ENCODE measurements around the gene CEACAM16.
"Not testable (repeated sequence)": the region's sequence is repeated elsewhere in the genome, so short reads cannot be mapped to it uniquely, and the experiment has no call there.

The CEACAM16 gene

DNA sequence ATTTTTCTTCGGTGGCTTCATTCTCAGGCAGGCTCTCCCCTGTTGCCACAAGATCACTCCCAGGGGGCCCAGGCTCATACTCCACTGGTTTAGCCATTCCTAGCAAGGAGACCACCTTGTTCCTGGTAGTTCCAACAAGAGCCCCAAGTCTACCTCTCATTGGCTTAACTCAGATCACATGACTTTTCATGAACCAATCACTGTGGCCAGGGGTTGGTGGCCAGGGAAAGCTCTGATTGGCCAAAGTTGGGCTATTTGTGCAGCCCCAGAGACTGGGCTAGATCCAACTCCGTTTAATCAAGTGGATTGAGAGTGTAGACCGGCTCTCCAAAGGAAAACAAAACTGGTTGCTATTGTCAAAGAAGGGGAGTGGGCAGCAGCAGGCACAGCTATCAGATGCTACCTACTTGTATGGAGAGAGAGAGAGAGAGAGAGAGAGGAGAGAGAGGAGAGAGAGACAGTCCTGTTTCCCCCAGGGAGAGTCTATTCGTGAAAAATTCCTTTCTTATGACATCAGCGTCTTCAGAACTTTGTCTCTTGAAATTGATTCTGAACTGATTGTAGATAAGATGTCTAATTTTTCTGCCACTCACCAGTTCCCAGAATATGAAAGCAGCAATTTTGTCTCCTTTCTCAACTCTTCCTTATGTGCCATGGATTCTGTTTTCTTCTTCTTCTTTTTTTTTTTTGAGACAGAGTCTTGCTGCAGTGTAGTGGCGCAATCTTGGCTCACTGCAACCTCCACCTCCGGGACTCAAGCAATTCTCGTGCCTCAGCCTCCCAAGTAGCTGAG, 21.7 kb upstream of the CEACAM16 start:
- DNase-seq (ENCODE audit: low read depth), result no peak

DNA sequence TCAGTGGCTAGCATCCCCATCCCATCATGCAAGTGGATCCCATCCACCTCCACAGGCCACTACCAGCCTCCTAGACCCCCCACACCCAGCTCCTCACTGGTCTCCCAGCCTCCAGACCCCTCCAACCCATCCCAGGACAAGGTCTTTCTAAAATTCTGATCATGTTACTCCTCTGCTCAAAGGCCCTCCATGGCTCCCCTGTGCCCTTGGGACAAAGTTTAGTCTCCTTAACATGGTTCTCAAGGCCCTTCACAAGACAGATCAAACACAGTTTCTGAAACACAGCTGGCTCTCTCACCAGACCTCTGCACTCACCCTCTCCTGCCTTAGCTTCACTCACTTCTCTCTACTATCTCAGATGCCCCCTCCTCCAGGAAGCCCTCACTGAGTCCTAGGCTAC, 18.4 kb upstream of the CEACAM16 start:
- DNase-seq (ENCODE audit: low read depth), result no peak

DNA sequence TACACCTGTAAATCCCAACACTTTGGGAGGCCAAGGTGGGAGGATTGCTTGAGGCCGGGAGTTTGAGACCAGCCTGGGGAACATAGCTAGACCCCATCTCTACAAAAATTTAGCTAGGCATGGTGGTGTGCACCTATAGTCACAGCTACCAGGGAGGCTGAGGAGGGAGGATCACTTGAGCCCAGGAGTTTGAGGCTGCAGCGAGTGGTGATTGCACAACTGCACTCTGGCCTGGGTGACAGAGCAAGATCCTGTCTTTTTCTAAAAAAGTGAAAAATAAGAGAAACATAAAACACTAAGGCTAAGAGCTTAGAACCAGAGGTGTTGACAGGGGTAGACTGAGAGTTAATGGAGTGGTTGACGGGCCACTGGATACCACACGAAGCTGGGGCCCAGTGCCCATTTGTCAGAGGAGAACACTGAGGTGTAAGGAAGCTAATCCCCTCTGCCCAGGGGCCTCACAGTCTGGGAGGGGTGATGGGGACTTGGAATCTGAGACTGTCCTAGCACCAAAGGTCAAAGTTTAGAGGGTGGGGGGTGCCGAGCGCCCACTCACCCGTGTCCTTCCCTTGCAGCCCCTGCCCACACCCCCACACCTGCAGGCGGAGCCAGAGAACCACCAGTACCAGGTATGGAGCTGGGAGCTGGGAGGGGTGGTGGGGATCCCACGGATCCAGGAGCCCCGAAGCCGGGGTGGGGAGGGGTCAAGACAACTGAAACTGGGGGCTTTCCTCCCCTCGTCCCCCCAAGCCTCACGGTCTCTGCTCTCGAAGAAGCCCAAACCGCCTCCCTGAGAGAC, 16.8 kb upstream of the CEACAM16 start:
- no peak for DNase-seq (ENCODE audit: low read depth)

DNA sequence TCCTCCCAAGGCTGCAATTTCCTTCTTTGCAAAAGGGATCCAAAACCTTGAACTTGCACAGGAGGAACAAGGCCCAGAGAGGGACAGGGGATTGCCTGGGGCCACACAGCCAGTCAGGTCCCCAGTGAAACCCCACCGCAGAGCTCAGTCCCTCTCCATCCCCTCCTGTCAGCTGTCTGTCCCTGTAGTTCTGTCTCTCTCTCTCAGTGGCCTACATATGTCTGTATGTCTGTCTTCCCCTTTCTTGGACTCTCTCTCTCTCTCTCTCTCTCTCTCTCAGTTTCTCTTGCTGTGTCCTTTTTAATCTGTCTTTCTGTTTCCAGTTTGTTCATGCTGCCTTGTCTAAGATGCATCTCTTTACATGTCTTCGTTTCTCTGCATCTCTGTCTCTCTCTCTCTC, 16.1 kb upstream of the CEACAM16 start:
- DNase-seq (ENCODE audit: low read depth), result no peak

- DNase-seq (ENCODE audit: low read depth), result no peak
Measured at GRCh38 chr19:44683434-44684210, 15.3 kb upstream of the CEACAM16 start.

GRCh38 chr19:44684396-44684795, 14.6 kb upstream of the CEACAM16 start:
- DNase-seq (ENCODE audit: low read depth), result not testable (repeated sequence)

DNA sequence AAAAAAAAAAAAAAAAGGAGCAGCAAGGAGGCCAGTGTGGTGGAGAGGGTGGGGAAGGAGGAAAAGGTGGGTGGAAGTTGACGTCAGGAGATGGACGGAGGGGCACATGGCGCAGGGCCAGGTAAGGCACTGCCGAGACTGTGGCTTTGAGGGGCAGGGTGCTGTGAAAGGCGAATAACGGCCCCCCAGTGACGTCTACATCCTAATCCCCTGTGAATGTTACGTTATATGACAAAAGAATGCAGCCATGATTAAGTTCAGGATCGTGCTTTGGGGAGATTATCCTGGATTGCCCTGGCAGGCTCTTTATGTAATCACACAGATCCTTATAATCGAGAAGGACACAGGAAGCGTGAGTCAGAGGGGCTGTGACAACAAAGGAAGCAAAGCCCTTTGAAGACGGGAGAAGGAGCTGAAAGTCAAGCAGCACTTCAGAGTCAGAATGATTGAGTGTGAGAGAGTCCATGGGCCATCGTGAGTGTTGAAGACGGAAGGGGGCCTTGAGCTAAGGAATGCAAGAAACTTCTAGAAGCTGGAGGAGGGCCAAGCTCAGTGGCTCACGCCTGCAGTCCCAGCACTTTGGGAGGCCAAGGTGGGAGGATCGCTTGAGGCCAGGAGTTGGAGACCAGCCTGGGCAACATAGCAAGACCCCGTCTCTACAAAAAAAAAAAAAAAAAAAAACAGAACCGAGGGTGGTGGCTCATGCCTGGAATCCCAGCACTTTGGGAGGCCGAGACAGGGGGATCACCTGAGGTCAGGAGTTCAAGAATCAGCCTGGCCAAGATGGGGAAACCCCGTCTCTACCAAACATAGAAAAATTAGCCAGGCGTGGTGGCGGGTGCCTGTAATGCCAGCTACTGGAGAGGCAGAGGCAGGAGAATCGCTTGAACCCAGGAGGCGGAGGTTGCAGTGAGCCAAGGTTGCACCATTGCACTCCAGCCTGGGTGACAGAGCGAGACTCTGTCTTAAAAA, 13.8 kb upstream of the CEACAM16 start:
- DNase-seq (ENCODE audit: low read depth), result no peak

- DNase-seq (ENCODE audit: low read depth), result no peak
Measured at GRCh38 chr19:44685877-44686276, 13.1 kb upstream of the CEACAM16 start.

- no peak for DNase-seq (ENCODE audit: low read depth)
Measured at GRCh38 chr19:44686896-44687295, 12.1 kb upstream of the CEACAM16 start.

- no peak for DNase-seq (ENCODE audit: low read depth)
Measured at GRCh38 chr19:44687888-44688287, 11.1 kb upstream of the CEACAM16 start.

GRCh38 chr19:44689290-44690130, 9.4 kb upstream of the CEACAM16 start:
- peak; percentile 84 for DNase-seq (ENCODE audit: low read depth)

DNA sequence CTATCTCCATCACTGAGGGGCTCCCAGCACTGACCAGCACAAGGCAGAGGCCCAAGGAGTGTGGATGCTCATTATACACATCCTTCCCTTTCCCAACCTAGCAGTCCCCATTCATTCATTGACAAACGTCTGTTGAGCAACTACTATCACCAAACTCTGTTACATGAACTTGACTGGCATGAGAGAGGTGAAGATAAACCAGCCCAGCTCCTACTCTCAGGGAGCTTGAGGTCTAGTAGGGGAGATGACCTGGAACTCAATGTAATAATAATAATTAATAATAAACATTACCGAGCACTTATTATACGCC, 8.9 kb upstream of the CEACAM16 start:
- DNase-seq (ENCODE audit: low read depth), result no peak

- no peak for DNase-seq (ENCODE audit: low read depth)
Measured at GRCh38 chr19:44692379-44692721, 6.6 kb upstream of the CEACAM16 start.

- DNase-seq (ENCODE audit: low read depth), result no peak
Measured at GRCh38 chr19:44694184-44694579, 4.8 kb upstream of the CEACAM16 start.

DNA sequence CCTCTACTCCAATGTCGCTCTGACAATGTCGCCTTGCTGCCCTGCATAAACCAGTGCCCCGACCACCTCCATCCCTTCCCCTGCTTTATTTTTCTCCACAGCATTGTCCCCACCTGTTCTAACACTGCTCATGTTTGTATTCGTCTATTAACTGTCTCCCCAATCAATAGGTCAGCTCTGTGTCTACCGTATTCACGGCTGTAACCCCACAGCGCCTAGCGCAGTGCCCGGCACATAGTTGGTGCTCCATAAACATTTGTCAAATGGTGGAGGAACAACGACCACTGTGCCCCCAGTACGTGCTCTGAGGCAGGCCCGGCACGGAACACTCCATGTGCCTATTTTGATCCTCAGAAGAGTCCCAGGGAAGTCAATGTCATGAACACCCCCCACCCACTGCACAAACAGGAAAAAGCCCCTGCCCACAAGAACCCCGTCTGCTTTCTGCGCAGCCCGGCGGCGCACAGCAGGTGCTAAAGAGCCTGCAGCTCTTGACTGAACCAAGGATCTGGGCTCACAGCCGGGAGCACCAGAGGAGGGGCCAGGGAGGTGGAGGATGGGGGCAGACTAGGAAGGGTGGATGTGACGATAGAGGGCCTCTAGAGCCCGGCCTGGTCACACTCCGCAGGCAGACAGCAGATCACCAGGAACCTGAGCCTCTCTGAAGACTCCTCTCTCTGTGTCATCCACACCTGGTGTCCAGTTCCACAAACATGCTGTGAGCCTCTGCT, 1.8 kb upstream of the CEACAM16 start:
- no peak for DNase-seq (ENCODE audit: low read depth)

- DNase-seq (ENCODE audit: low read depth), result no peak
Measured at GRCh38 chr19:44697670-44698034, 1.3 kb upstream of the CEACAM16 start.

- DNase-seq (ENCODE audit: low read depth), result no peak
Measured at GRCh38 chr19:44700547-44700946, 1.6 kb downstream of the CEACAM16 start.

GRCh38 chr19:44701228-44701627, 2.3 kb downstream of the CEACAM16 start:
- DNase-seq (ENCODE audit: low read depth), result no peak

DNA sequence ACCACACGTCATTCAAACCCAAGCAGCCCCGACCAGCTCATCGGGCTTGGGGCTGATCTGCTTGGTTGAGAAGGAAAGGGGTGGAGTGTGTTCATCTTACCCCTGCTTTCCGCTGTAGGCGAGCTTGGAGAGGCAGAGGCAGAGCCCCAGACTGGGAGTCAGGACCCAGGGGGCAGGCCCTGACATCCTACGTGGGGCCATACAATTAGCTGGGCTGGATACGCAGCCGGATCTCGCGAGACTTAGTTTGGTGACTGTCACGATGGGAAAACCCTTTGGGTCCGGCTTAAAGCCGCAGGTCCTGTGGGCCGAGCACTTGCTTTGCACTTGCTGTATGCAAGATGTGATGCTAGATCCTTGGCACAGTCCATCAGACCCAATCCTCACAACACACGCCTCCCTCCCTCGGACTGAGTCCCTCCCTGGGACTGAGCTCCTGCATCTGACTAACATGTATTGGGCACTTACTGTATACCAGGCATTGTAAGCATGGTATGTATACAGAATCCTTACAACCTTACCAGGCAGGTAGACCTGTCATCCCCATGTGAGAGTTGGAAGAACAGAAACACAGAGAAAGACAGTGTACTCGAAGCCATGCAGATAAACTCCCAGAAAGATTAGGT, 3.7 kb downstream of the CEACAM16 start:
- DNase-seq (ENCODE audit: low read depth), result no peak
